Stimulated activated CD4-positive, alpha-beta T cell treated with anti-CD3 and anti-CD28 coated beads, Interleukin-4, amount 100 ng/mL, for 4 hours (primary cell): ENCODE results near the gene CHADL.

Experiments
- DNase-seq, 2 experiments: peaks; one replicate each; pipeline ENCODE4 v3.0.0-alpha.2; 2020

The CHADL gene

GRCh38 chr22:41254230-41254629 is 13.5 kb upstream of the CHADL start:
- no peak for DNase-seq

GRCh38 chr22:41252365-41252764 is 11.6 kb upstream of the CHADL start:
- DNase-seq: no peak

GRCh38 chr22:41250127-41250526 is 9.4 kb upstream of the CHADL start:
- DNase-seq: no peak

GRCh38 chr22:41249442-41249841 is 8.7 kb upstream of the CHADL start:
- no peak for DNase-seq

GRCh38 chr22:41248758-41249157 is 8.0 kb upstream of the CHADL start:
- DNase-seq: no peak

- no peak for DNase-seq
Measured at GRCh38 chr22:41248314-41248713, 7.6 kb upstream of the CHADL start.

- DNase-seq: no peak
Measured at GRCh38 chr22:41247703-41248102, 7.0 kb upstream of the CHADL start.

- no peak for DNase-seq
Measured at GRCh38 chr22:41245917-41246499, 5.3 kb upstream of the CHADL start.

GRCh38 chr22:41243361-41243760 is 2.6 kb upstream of the CHADL start:
- no peak for DNase-seq

GRCh38 chr22:41242396-41243117 is 1.8 kb upstream of the CHADL start:
- DNase-seq: no peak

- no peak for DNase-seq
Measured at GRCh38 chr22:41241133-41241676, 474 bp upstream of the CHADL start.

GRCh38 chr22:41239443-41240128 is 1.1 kb downstream of the CHADL start:
- no peak for DNase-seq

- no peak for DNase-seq
Measured at GRCh38 chr22:41238570-41239442, 1.9 kb downstream of the CHADL start.

GRCh38 chr22:41237707-41238569 is 2.8 kb downstream of the CHADL start:
- DNase-seq: peak; percentile 70 to 77

GRCh38 chr22:41237036-41237706 is 3.6 kb downstream of the CHADL start:
- no peak for DNase-seq

- no peak for DNase-seq
Measured at GRCh38 chr22:41234815-41235695, 5.7 kb downstream of the CHADL start.

GRCh38 chr22:41231369-41231768 is 9.4 kb downstream of the CHADL start:
- no peak for DNase-seq

- no peak for DNase-seq
Measured at GRCh38 chr22:41230401-41230785, 10.3 kb downstream of the CHADL start.

- no peak for DNase-seq
Measured at GRCh38 chr22:41229730-41230400, 10.9 kb downstream of the CHADL start.

GRCh38 chr22:41229215-41229614 is 11.5 kb downstream of the CHADL start:
- DNase-seq: no peak
